Measurements from ENCODE around the gene NCOR2. TPM values are rescaled to one million over a fixed set of nuclear protein-coding genes. Genes with fewer than 3 reads are reported as not detected.

The NCOR2 gene
- total RNA-seq, 4 donors from 2014 or later = 45.3 to 178 (median 99.9) TPM

- H3K4me3 ChIP-seq (replicated peaks in 1 of 3) = no peak overlapping the region
- no peak overlapping the region for H3K27ac ChIP-seq
- no peaks in the 10 kb centered on the region for H3K36me3 ChIP-seq
- H3K4me1 ChIP-seq = peaks cover 26 to 44% of the 10 kb centered on the region in 2 donors
- 90 to 92% methylated on average over 12 of the region's 12 CpGs for WGBS, 2 donors
- H3K27me3 ChIP-seq = no peaks in the 10 kb centered on the region
- TF ChIP-seq POLR2A (IDR thresholded peaks at IDR 0.05) (no peak), CTCF (IDR thresholded peaks at IDR 0.05) (no peak)
- no peaks in the 10 kb centered on the region for H3K9me3 ChIP-seq
- intact Hi-C loops (cut with DNase I) = no loop called here
- no peak for DNase-seq
Measured at GRCh38 chr12:124559182-124560017, 8.0 kb downstream of the NCOR2 start.

- WGBS, 2 donors = 96% methylated on average over 7 to 8 of the region's 8 CpGs
- intact Hi-C loops (cut with DNase I) = no loop called here
Measured at GRCh38 chr12:124558313-124558712, 9.1 kb downstream of the NCOR2 start.

GRCh38 chr12:124557518-124558223, 9.7 kb downstream of the NCOR2 start:
- Histone ChIP-seq H3K36me3 (no peaks in the 10 kb centered on the region), H3K9me3 (no peaks in the 10 kb centered on the region), H3K27ac (no peak overlapping the region), H3K4me1 (peaks cover 10 to 27% of the 10 kb centered on the region in 2 donors), H3K4me3 (replicated peaks in 1 of 3) (no peak overlapping the region), H3K27me3 (no peaks in the 10 kb centered on the region)
- intact Hi-C loops (cut with DNase I) = no loop called here
- DNase-seq = no peak
- TF ChIP-seq POLR2A (IDR thresholded peaks at IDR 0.05) (no peak), CTCF (IDR thresholded peaks at IDR 0.05) (no peak)
- WGBS, 2 donors = 67 to 76% methylated on average over 8 to 9 of the region's 15 CpGs

More at GRCh38 chr12:124558313-124558712, 9.1 kb downstream of the NCOR2 start:
- TF ChIP-seq POLR2A (IDR thresholded peaks at IDR 0.05) (no peak), CTCF (IDR thresholded peaks at IDR 0.05) (no peak)
- Histone ChIP-seq H3K9me3 (no peaks in the 10 kb centered on the region), H3K4me1 (peaks cover 16 to 33% of the 10 kb centered on the region in 2 donors), H3K4me3 (replicated peaks in 1 of 3) (no peak overlapping the region), H3K36me3 (no peaks in the 10 kb centered on the region), H3K27ac (no peak overlapping the region), H3K27me3 (no peaks in the 10 kb centered on the region)
- DNase-seq = no peak

- DNase-seq = peak; percentile 45 to 49
- Histone ChIP-seq H3K4me1 (peaks cover 11 to 24% of the 10 kb centered on the region in 2 donors), H3K9me3 (no peaks in the 10 kb centered on the region), H3K27ac (peak overlapping the region in 1 of 3 donors; percentile 50), H3K4me3 (replicated peaks in 1 of 3) (no peak overlapping the region), H3K36me3 (no peaks in the 10 kb centered on the region), H3K27me3 (no peaks in the 10 kb centered on the region)
- intact Hi-C loops (cut with DNase I) = no loop called here
- TF ChIP-seq POLR2A (IDR thresholded peaks at IDR 0.05) (no peak), CTCF (IDR thresholded peaks at IDR 0.05) (no peak)
- WGBS, 2 donors = 65 to 69% methylated on average over 20 to 22 of the region's 22 CpGs
Measured at GRCh38 chr12:124556896-124557501, 10.4 kb downstream of the NCOR2 start.
